Measurements from ENCODE around the gene LAMTOR1.

Gene LAMTOR1

DNA sequence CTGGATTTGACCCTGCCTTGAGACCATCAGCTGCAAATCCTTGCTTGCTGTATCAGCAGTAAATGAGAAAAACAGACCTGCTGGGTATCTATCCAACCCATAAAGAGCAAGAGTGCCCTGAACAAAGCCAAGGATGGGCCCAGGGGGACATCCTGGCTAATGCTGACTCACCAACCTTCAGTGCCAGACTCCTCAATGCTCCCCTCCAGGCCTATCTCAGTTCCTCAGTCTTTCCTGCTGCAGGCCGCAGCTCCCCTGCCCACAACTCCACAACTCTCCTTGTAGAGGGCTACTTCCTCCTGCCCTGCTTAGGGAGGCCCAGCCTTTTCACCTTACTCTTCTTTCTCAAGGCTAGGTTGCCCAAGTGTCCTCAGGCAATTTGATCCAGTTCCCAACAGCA is 2.6 kb downstream of the LAMTOR1 start:
- no CpG with 5 or more reads among the region's 1 CpG for WGBS (ENCODE audit: extremely low coverage, insufficient coverage, insufficient read length)
- Histone ChIP-seq H3K14ac (ENCODE audit: low read length) (no peak overlapping the region), H3K4ac (ENCODE audit: low read depth, low read length) (peak overlapping the region; percentile 2)

DNA sequence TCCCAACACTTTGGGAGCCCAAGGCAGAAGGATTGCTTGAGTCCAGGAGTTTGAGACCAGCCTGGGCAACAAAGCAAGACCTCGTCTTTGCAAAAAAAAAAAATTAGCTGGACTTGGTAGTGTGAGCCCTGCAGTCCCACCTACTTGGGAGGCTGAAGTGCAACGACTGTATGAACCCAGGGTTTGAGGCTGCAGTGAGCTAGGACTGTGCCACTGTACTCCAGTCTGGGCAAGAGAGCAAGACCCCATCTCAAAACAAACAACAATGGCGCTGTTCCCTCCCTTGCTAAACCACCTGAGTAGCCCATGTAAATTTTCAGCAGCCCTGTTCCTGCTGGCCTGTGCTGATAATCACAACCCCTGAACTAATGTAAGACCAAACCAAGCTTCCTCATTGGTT is 3.1 kb downstream of the LAMTOR1 start:
- no CpG with 5 or more reads among the region's 3 CpGs for WGBS (ENCODE audit: extremely low coverage, insufficient coverage, insufficient read length)

More for the DNA sequence above, 2.6 kb downstream of the LAMTOR1 start:
- H3K9me3 ChIP-seq (ENCODE audit: insufficient read depth, low read depth, low read length): no peaks in the 10 kb centered on the region
- H4K8ac ChIP-seq (ENCODE audit: low read depth, low read length): no peak overlapping the region
- H2BK12ac ChIP-seq (ENCODE audit: low read length): no peak overlapping the region
- H3K79me1 ChIP-seq (ENCODE audit: low read length): peaks cover 12% of the 10 kb centered on the region
- H3K27ac ChIP-seq (ENCODE audit: low read depth, low read length): no peak overlapping the region
- H2AK5ac ChIP-seq (ENCODE audit: low read length): no peak overlapping the region
- no peak overlapping the region for H2AFZ ChIP-seq (ENCODE audit: insufficient read depth, low read length, poor library complexity)
- H3K9ac ChIP-seq (ENCODE audit: low read length): no peak overlapping the region
- H4K12ac ChIP-seq (ENCODE audit: low read depth, low read length): no peak overlapping the region
- H2BK5ac ChIP-seq (ENCODE audit: low read depth, low read length, poor library complexity): no peak overlapping the region
- no peak overlapping the region for H3K23ac ChIP-seq (ENCODE audit: low read length)
- H3K4me2 ChIP-seq (ENCODE audit: low read length): no peak overlapping the region
- peaks cover 27 to 34% of the 10 kb centered on the region in 2 experiments for H3K36me3 ChIP-seq (ENCODE audit: control insufficient read depth in 1 of 2, insufficient read depth in 2 of 2, low read length in 2 of 2)
- peaks cover 11 to 19% of the 10 kb centered on the region in 2 experiments for H3K4me1 ChIP-seq (ENCODE audit: control insufficient read depth in 1 of 2, insufficient read depth in 2 of 2, low read length in 2 of 2)
- no peak for DNase-seq
- H3K4me3 ChIP-seq (ENCODE audit: low read depth, low read length): no peak overlapping the region
- no peak overlapping the region for H2BK120ac ChIP-seq (ENCODE audit: insufficient read depth, low read length, poor library complexity)
- H4K91ac ChIP-seq (ENCODE audit: low read depth, low read length): no peak overlapping the region
- H3K27me3 ChIP-seq (ENCODE audit: insufficient read depth, low read length): no peaks in the 10 kb centered on the region
- H3K79me2 ChIP-seq (ENCODE audit: control insufficient read depth, insufficient read depth, low read length, poor library complexity): peaks cover 11% of the 10 kb centered on the region
- H3K18ac ChIP-seq (ENCODE audit: low read length): no peak overlapping the region

DNA sequence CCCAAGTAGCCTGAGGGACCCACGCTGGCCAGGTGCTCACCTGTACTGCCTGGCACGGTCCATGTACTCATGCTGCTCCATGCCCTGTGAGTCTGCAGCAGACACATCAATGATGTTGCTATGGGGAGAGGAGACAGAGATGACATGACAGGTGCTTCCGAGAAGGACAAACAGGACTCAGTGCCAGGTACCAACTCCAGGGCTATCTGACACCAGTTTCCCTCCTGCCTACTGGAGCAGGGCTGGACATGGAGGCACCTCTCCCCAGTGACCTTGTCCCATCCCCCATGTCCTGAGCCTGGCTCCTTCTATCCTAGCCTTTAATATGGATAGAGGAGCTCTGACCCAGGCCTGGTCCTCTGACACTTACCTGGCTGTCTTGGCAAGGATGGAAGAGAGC is 4.4 kb downstream of the LAMTOR1 start:
- H3K14ac ChIP-seq (ENCODE audit: low read length): no peak overlapping the region
- peaks cover 11 to 19% of the 10 kb centered on the region in 2 experiments for H3K4me1 ChIP-seq (ENCODE audit: control insufficient read depth in 1 of 2, insufficient read depth in 2 of 2, low read length in 2 of 2)
- H4K12ac ChIP-seq (ENCODE audit: low read depth, low read length): no peak overlapping the region
- no peak overlapping the region for H3K4me3 ChIP-seq (ENCODE audit: low read depth, low read length)
- H3K9ac ChIP-seq (ENCODE audit: low read length): no peak overlapping the region
- H3K4ac ChIP-seq (ENCODE audit: low read depth, low read length): no peak overlapping the region
- H4K91ac ChIP-seq (ENCODE audit: low read depth, low read length): no peak overlapping the region
- no peak overlapping the region for H2BK12ac ChIP-seq (ENCODE audit: low read length)
- no peak overlapping the region for H3K27ac ChIP-seq (ENCODE audit: low read depth, low read length)
- H3K23ac ChIP-seq (ENCODE audit: low read length): no peak overlapping the region
- H2BK5ac ChIP-seq (ENCODE audit: low read depth, low read length, poor library complexity): no peak overlapping the region
- DNase-seq: no peak
- no peak overlapping the region for H3K18ac ChIP-seq (ENCODE audit: low read length)
- H2BK120ac ChIP-seq (ENCODE audit: insufficient read depth, low read length, poor library complexity): no peak overlapping the region
- H3K36me3 ChIP-seq (ENCODE audit: control insufficient read depth in 1 of 2, insufficient read depth in 2 of 2, low read length in 2 of 2): peaks cover 36 to 44% of the 10 kb centered on the region in 2 experiments
- no peaks in the 10 kb centered on the region for H3K9me3 ChIP-seq (ENCODE audit: insufficient read depth, low read depth, low read length)
- no peaks in the 10 kb centered on the region for H3K27me3 ChIP-seq (ENCODE audit: insufficient read depth, low read length)
- no peak overlapping the region for H2AK5ac ChIP-seq (ENCODE audit: low read length)
- no peak overlapping the region for H3K4me2 ChIP-seq (ENCODE audit: low read length)
- peaks cover 12% of the 10 kb centered on the region for H3K79me1 ChIP-seq (ENCODE audit: low read length)
- WGBS (ENCODE audit: extremely low coverage, insufficient coverage, insufficient read length): no CpG with 5 or more reads among the region's 3 CpGs
- H3K79me2 ChIP-seq (ENCODE audit: control insufficient read depth, insufficient read depth, low read length, poor library complexity): peaks cover 11% of the 10 kb centered on the region
- no peak overlapping the region for H4K8ac ChIP-seq (ENCODE audit: low read depth, low read length)
- H2AFZ ChIP-seq (ENCODE audit: insufficient read depth, low read length, poor library complexity): no peak overlapping the region

More for the DNA sequence above, 3.1 kb downstream of the LAMTOR1 start:
- Histone ChIP-seq H3K14ac (ENCODE audit: low read length) (no peak overlapping the region), H3K4me1 (ENCODE audit: control insufficient read depth in 1 of 2, insufficient read depth in 2 of 2, low read length in 2 of 2) (peaks cover 11 to 19% of the 10 kb centered on the region in 2 experiments), H3K27ac (ENCODE audit: low read depth, low read length) (no peak overlapping the region), H3K36me3 (ENCODE audit: control insufficient read depth in 1 of 2, insufficient read depth in 2 of 2, low read length in 2 of 2) (peaks cover 30 to 37% of the 10 kb centered on the region in 2 experiments), H3K23ac (ENCODE audit: low read length) (no peak overlapping the region), H2BK12ac (ENCODE audit: low read length) (no peak overlapping the region), H3K4me2 (ENCODE audit: low read length) (no peak overlapping the region), H2BK120ac (ENCODE audit: insufficient read depth, low read length, poor library complexity) (no peak overlapping the region), H4K12ac (ENCODE audit: low read depth, low read length) (no peak overlapping the region), H3K4me3 (ENCODE audit: low read depth, low read length) (no peak overlapping the region), H3K79me1 (ENCODE audit: low read length) (peaks cover 12% of the 10 kb centered on the region), H3K9me3 (ENCODE audit: insufficient read depth, low read depth, low read length) (no peaks in the 10 kb centered on the region), H4K91ac (ENCODE audit: low read depth, low read length) (no peak overlapping the region), H3K27me3 (ENCODE audit: insufficient read depth, low read length) (no peaks in the 10 kb centered on the region), H3K18ac (ENCODE audit: low read length) (no peak overlapping the region), H4K8ac (ENCODE audit: low read depth, low read length) (no peak overlapping the region), H2BK5ac (ENCODE audit: low read depth, low read length, poor library complexity) (no peak overlapping the region), H2AK5ac (ENCODE audit: low read length) (no peak overlapping the region), H3K79me2 (ENCODE audit: control insufficient read depth, insufficient read depth, low read length, poor library complexity) (peaks cover 11% of the 10 kb centered on the region), H3K9ac (ENCODE audit: low read length) (no peak overlapping the region), H3K4ac (ENCODE audit: low read depth, low read length) (no peak overlapping the region), H2AFZ (ENCODE audit: insufficient read depth, low read length, poor library complexity) (no peak overlapping the region)
- DNase-seq: no peak

DNA sequence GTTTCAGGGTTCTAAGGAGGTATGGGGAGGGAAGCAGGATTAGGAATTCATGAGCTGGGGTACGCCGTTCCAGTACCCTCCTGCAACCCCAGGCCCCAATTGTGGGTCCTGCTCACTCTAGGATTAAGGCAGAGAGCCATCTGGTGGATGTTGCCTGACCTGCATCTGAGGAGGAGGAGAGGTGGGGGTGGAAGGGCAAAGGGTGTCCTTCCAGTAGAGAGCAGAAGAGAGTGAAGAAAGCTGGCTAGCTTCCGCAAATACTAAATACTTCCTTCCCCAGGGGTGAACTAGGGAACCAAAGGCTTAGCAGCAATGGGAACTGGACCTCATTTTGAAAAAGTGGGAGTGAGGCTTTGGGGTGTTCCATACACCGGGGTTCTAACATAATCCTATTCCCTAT is 11.8 kb downstream of the LAMTOR1 start:
- WGBS (ENCODE audit: extremely low coverage, insufficient coverage, insufficient read length): no CpG with 5 or more reads among the region's 4 CpGs
- Histone ChIP-seq H3K79me2 (ENCODE audit: control insufficient read depth, insufficient read depth, low read length, poor library complexity) (no peaks in the 10 kb centered on the region), H3K4me2 (ENCODE audit: low read length) (no peak overlapping the region), H4K8ac (ENCODE audit: low read depth, low read length) (no peak overlapping the region), H3K27me3 (ENCODE audit: insufficient read depth, low read length) (no peaks in the 10 kb centered on the region), H2BK120ac (ENCODE audit: insufficient read depth, low read length, poor library complexity) (no peak overlapping the region), H3K23ac (ENCODE audit: low read length) (no peak overlapping the region), H2AFZ (ENCODE audit: insufficient read depth, low read length, poor library complexity) (no peak overlapping the region), H4K12ac (ENCODE audit: low read depth, low read length) (no peak overlapping the region), H3K4me1 (ENCODE audit: control insufficient read depth in 1 of 2, insufficient read depth in 2 of 2, low read length in 2 of 2) (no peaks in the 10 kb centered on the region), H3K4ac (ENCODE audit: low read depth, low read length) (no peak overlapping the region), H3K36me3 (ENCODE audit: control insufficient read depth in 1 of 2, insufficient read depth in 2 of 2, low read length in 2 of 2) (peaks cover 11 to 21% of the 10 kb centered on the region in 2 experiments), H3K9ac (ENCODE audit: low read length) (no peak overlapping the region), H3K18ac (ENCODE audit: low read length) (no peak overlapping the region), H2AK5ac (ENCODE audit: low read length) (no peak overlapping the region), H3K4me3 (ENCODE audit: low read depth, low read length) (no peak overlapping the region), H3K79me1 (ENCODE audit: low read length) (no peaks in the 10 kb centered on the region), H2BK12ac (ENCODE audit: low read length) (no peak overlapping the region), H3K27ac (ENCODE audit: low read depth, low read length) (no peak overlapping the region), H2BK5ac (ENCODE audit: low read depth, low read length, poor library complexity) (no peak overlapping the region), H3K9me3 (ENCODE audit: insufficient read depth, low read depth, low read length) (no peaks in the 10 kb centered on the region), H4K91ac (ENCODE audit: low read depth, low read length) (no peak overlapping the region), H3K14ac (ENCODE audit: low read length) (no peak overlapping the region)
- peak; percentile 41 to 70 for DNase-seq

Measured in trophoblast cell (in vitro differentiated cells and primary cell).